Mesenchymal stem cell (in vitro differentiated cells and primary cell): ENCODE measurements around the gene ZCCHC7.

Experiments used
- DNase-seq: peaks from one replicate; pipeline ENCODE4 v3.0.0-alpha.2; 2013
- H2AFZ ChIP-seq: one replicate; pipeline ENCODE4 v1.6.1; 2013; ENCODE audit warnings: low read depth, mild to moderate bottlenecking, control low read depth, inconsistent platforms, low read length, moderate library complexity
- H2AK5ac ChIP-seq: 2 replicates; pipeline ENCODE4 v1.6.1; 2013; ENCODE audit warnings: low read length, moderate library complexity, mild to moderate bottlenecking, inconsistent platforms; ENCODE audit not compliant: severe bottlenecking
- H2BK120ac ChIP-seq: one replicate; pipeline ENCODE4 v1.6.1; 2013; ENCODE audit warnings: low read depth, mild to moderate bottlenecking, inconsistent platforms, low read length, moderate library complexity
- H2BK12ac ChIP-seq, 2 experiments: one replicate each; pipeline ENCODE4 v1.6.1; 2013; ENCODE audit warnings: inconsistent platforms in 2 of 2, low read length in 2 of 2, mild to moderate bottlenecking in 2 of 2, moderate library complexity in 2 of 2, control low read depth in 1 of 2
- H2BK15ac ChIP-seq: one replicate; pipeline ENCODE4 v1.6.1; 2013; ENCODE audit warnings: mild to moderate bottlenecking, low read depth, inconsistent platforms; ENCODE audit not compliant: poor library complexity, severe bottlenecking
- H2BK5ac ChIP-seq: 2 replicates; pipeline ENCODE4 v1.6.1; 2013; ENCODE audit warnings: low read depth, mild to moderate bottlenecking, low read length, control low read depth, inconsistent platforms; ENCODE audit not compliant: poor library complexity, severe bottlenecking
- H3K14ac ChIP-seq, 2 experiments: one replicate each; pipeline ENCODE4 v1.6.1; 2013; ENCODE audit warnings: inconsistent platforms in 2 of 2, low read length in 2 of 2, control low read depth in 1 of 2, mild to moderate bottlenecking in 1 of 2, moderate library complexity in 1 of 2
- H3K18ac ChIP-seq, 2 experiments: one replicate each; pipeline ENCODE4 v1.6.1; 2013; ENCODE audit warnings: inconsistent platforms in 2 of 2, low read length in 2 of 2, control low read depth in 1 of 2, low read depth in 1 of 2, mild to moderate bottlenecking in 1 of 2
- H3K23ac ChIP-seq, 2 experiments: one replicate each; pipeline ENCODE4 v1.6.1; 2013; ENCODE audit warnings: inconsistent platforms in 2 of 2, low read length in 2 of 2, mild to moderate bottlenecking in 2 of 2, moderate library complexity in 2 of 2, control low read depth in 1 of 2
- H3K27ac ChIP-seq: 2 replicates; pipeline ENCODE4 v1.5.1; 2013; ENCODE audit warnings: mild to moderate bottlenecking, moderate library complexity, low read length, control low read depth, inconsistent platforms; ENCODE audit not compliant: poor library complexity, severe bottlenecking
- H3K27me3 ChIP-seq, 2 experiments: 2 replicates each; pipeline versions ENCODE4 v1.6.1 to v1.7.0; 2013; ENCODE audit warnings: low read length in 2 of 2, mild to moderate bottlenecking in 2 of 2, moderate library complexity in 2 of 2, control low read depth in 1 of 2, inconsistent platforms in 1 of 2; ENCODE audit not compliant: control insufficient read depth in 1 of 2, insufficient read depth in 1 of 2
- H3K36me3 ChIP-seq, 2 experiments: 2 replicates each; pipeline versions ENCODE4 v1.6.1 to v1.7.0; 2013; ENCODE audit warnings: low read length in 2 of 2, control low read depth in 1 of 2, inconsistent platforms in 1 of 2, low read depth in 1 of 2, mild to moderate bottlenecking in 1 of 2; ENCODE audit not compliant: insufficient read depth in 2 of 2, control insufficient read depth in 1 of 2
- H3K4ac ChIP-seq, 2 experiments: one replicate each; pipeline ENCODE4 v1.6.1; 2013; ENCODE audit warnings: inconsistent platforms in 2 of 2, low read length in 2 of 2, mild to moderate bottlenecking in 2 of 2, moderate library complexity in 2 of 2, control low read depth in 1 of 2, low read depth in 1 of 2
- H3K4me1 ChIP-seq: 2 replicates; pipeline ENCODE4 v1.6.1; 2013; ENCODE audit warnings: low read depth, low read length, control low read depth; ENCODE audit not compliant: control insufficient read depth, insufficient read depth
- H3K4me2 ChIP-seq: 2 replicates; pipeline ENCODE4 v1.6.1; 2013; ENCODE audit warnings: low read length, mild to moderate bottlenecking, inconsistent platforms; ENCODE audit not compliant: poor library complexity, severe bottlenecking
- H3K4me3 ChIP-seq, 2 experiments: 2 replicates each; pipeline versions ENCODE4 v1.5.1 to v1.7.0; 2013; ENCODE audit warnings: low read length in 2 of 2, mild to moderate bottlenecking in 2 of 2, control low read depth in 1 of 2, low read depth in 1 of 2; ENCODE audit not compliant: insufficient read depth in 1 of 2
- H3K79me1 ChIP-seq: replicated peaks from 2 replicates; pipeline ENCODE4 v1.6.1; 2013; ENCODE audit warnings: mild to moderate bottlenecking, control low read depth, low read length, inconsistent platforms; ENCODE audit not compliant: poor library complexity, severe bottlenecking
- H3K9ac ChIP-seq: 2 replicates; pipeline ENCODE4 v1.7.0; 2013; ENCODE audit warnings: mild to moderate bottlenecking, low read length, moderate library complexity
- H3K9me3 ChIP-seq: 2 replicates; pipeline ENCODE4 v1.7.0; 2013; ENCODE audit warnings: mild to moderate bottlenecking, low read length; ENCODE audit not compliant: control insufficient read depth
- H4K8ac ChIP-seq: one replicate; pipeline ENCODE4 v1.6.1; 2013; ENCODE audit warnings: inconsistent platforms, mild to moderate bottlenecking, low read length, moderate library complexity
- H4K91ac ChIP-seq: one replicate; pipeline ENCODE4 v1.6.1; 2013; ENCODE audit warnings: mild to moderate bottlenecking, low read length, inconsistent platforms
- WGBS: methylation state at CpG from one replicate; pipeline ENCODE4 v1.1.7; 2013; ENCODE audit warnings: mixed read lengths; 5-methylcytosine and 5-hydroxymethylcytosine counted together

The ZCCHC7 gene

DNA sequence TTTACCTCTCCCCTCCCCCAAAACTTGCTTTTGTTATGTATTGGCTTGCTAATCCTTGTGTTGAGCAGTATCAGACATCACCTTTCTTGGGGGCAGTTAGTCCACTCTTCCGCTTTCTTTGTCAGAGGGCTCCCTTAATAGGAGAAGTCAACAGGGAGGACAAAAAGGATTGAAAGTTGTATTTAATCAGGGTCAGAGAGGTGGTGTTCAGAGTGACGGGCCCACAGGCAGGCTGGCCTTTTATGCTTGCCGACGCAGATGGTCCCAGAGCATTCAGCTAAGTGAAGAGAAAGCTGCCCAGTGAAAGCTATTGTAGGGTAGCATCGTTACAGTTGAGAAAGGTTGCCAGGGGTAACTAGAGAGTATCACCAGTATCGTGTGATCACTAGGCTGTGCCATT lies 131.1 kb downstream of the ZCCHC7 start:
- no peaks in the 10 kb centered on the region for H3K4me1 ChIP-seq
- DNase-seq = no peak
- no peak overlapping the region for H3K4me3 ChIP-seq
- H3K18ac ChIP-seq = no peak overlapping the region
- no peak overlapping the region for H2BK12ac ChIP-seq
- WGBS = 74% methylated on average over 6 of the region's 6 CpGs
- H2BK120ac ChIP-seq = no peak overlapping the region
- no peak overlapping the region for H3K27ac ChIP-seq
- no peak overlapping the region for H2BK5ac ChIP-seq
- H2AK5ac ChIP-seq = no peak overlapping the region
- no peak overlapping the region for H4K91ac ChIP-seq
- H3K14ac ChIP-seq = no peak overlapping the region
- no peak overlapping the region for H2AFZ ChIP-seq
- no peak overlapping the region for H3K9ac ChIP-seq
- no peak overlapping the region for H3K4me2 ChIP-seq
- no peaks in the 10 kb centered on the region for H3K9me3 ChIP-seq
- no peaks in the 10 kb centered on the region for H3K27me3 ChIP-seq
- no peak overlapping the region for H4K8ac ChIP-seq
- no peak overlapping the region for H3K23ac ChIP-seq
- H3K36me3 ChIP-seq = peaks cover 0 to 24% of the 10 kb centered on the region in 2 experiments
- H2BK15ac ChIP-seq = no peak overlapping the region
- H3K79me1 ChIP-seq = peaks cover 3% of the 10 kb centered on the region
- no peak overlapping the region for H3K4ac ChIP-seq

- Histone ChIP-seq H3K4me1 (no peaks in the 10 kb centered on the region), H4K8ac (no peak overlapping the region), H3K36me3 (peaks cover 0 to 26% of the 10 kb centered on the region in 2 experiments), H2BK120ac (no peak overlapping the region), H3K18ac (no peak overlapping the region), H2AFZ (no peak overlapping the region), H3K27me3 (no peaks in the 10 kb centered on the region), H3K27ac (no peak overlapping the region), H2BK15ac (no peak overlapping the region), H3K79me1 (peaks cover 3% of the 10 kb centered on the region), H3K4me2 (no peak overlapping the region), H3K23ac (no peak overlapping the region), H2AK5ac (no peak overlapping the region), H3K9ac (no peak overlapping the region), H4K91ac (no peak overlapping the region), H2BK5ac (no peak overlapping the region), H3K9me3 (no peaks in the 10 kb centered on the region), H3K4me3 (no peak overlapping the region), H3K4ac (no peak overlapping the region), H2BK12ac (no peak overlapping the region), H3K14ac (no peak overlapping the region)
- 100% methylated on average over 1 of the region's 4 CpGs for WGBS
- no peak for DNase-seq
Observed at GRCh38 chr9:37253377-37253937, 133.1 kb downstream of the ZCCHC7 start.

- WGBS = 92% methylated on average over 2 of the region's 2 CpGs
- Histone ChIP-seq H3K4me2 (no peak overlapping the region), H3K4ac (no peak overlapping the region), H3K9me3 (no peaks in the 10 kb centered on the region), H3K18ac (no peak overlapping the region), H2AFZ (no peak overlapping the region), H3K4me3 (no peak overlapping the region), H2BK120ac (no peak overlapping the region), H4K91ac (no peak overlapping the region), H3K4me1 (no peaks in the 10 kb centered on the region), H2BK5ac (no peak overlapping the region), H3K27me3 (no peaks in the 10 kb centered on the region), H2AK5ac (no peak overlapping the region), H2BK15ac (no peak overlapping the region), H3K79me1 (peaks cover 5% of the 10 kb centered on the region), H3K23ac (no peak overlapping the region), H3K36me3 (peaks cover 0 to 23% of the 10 kb centered on the region in 2 experiments), H3K27ac (no peak overlapping the region), H2BK12ac (no peak overlapping the region), H4K8ac (no peak overlapping the region), H3K9ac (no peak overlapping the region), H3K14ac (no peak overlapping the region)
- DNase-seq = no peak
Observed at GRCh38 chr9:37255187-37255586, 134.8 kb downstream of the ZCCHC7 start.

- Histone ChIP-seq H2AFZ (no peak overlapping the region), H3K9ac (no peak overlapping the region), H3K9me3 (no peaks in the 10 kb centered on the region), H3K4me2 (no peak overlapping the region), H2BK12ac (no peak overlapping the region), H3K14ac (no peak overlapping the region), H3K4me3 (no peak overlapping the region), H2BK5ac (no peak overlapping the region), H3K27me3 (no peaks in the 10 kb centered on the region), H3K79me1 (peaks cover 9% of the 10 kb centered on the region), H4K91ac (no peak overlapping the region), H3K18ac (no peak overlapping the region), H3K27ac (no peak overlapping the region), H2AK5ac (no peak overlapping the region), H3K4ac (no peak overlapping the region), H2BK120ac (no peak overlapping the region), H2BK15ac (no peak overlapping the region), H4K8ac (no peak overlapping the region), H3K36me3 (peaks cover 0 to 22% of the 10 kb centered on the region in 2 experiments), H3K23ac (no peak overlapping the region), H3K4me1 (no peaks in the 10 kb centered on the region)
- WGBS = 100% methylated on average over 1 of the region's 4 CpGs
- DNase-seq = no peak
Observed at GRCh38 chr9:37255944-37256862, 135.8 kb downstream of the ZCCHC7 start.
